Tibial nerve (tissue), 4 donors: ENCODE data around the gene ZNF415. TPM values are rescaled to one million over a fixed set of nuclear protein-coding genes. Genes with fewer than 3 reads are reported as not detected.

Experiments
- DNase-seq, 2 donors: peaks; one replicate each; pipeline ENCODE4 v3.0.0-alpha.2; 2019; ENCODE audit warnings: low spot score in 2 of 2
- H3K27ac ChIP-seq, 4 donors: fragments of 200-600 bp; sonication (generic) in 3 of 4; one replicate each; pipeline ENCODE4 v1.5.1; 2017 to 2019; ENCODE audit warnings: mild to moderate bottlenecking in 1 of 4
- H3K27me3 ChIP-seq, 2 donors: fragments of 200-600 bp; sonication (generic) in 1 of 2; one replicate each; pipeline versions ENCODE4 v1.5.1 to v1.6.0; 2017 to 2019
- H3K36me3 ChIP-seq, 3 donors: fragments of 200-600 bp; sonication (generic); one replicate each; pipeline ENCODE4 v1.5.1; 2018 to 2019
- H3K4me1 ChIP-seq, 4 donors: fragments of 200-600 bp; sonication (generic) in 3 of 4; one replicate each; pipeline ENCODE4 v1.5.1; 2017 to 2019
- H3K4me3 ChIP-seq, 4 donors: fragments of 200-600 bp; sonication (generic) in 3 of 4; one replicate each; pipeline ENCODE4 v1.5.1; 2017 to 2019; ENCODE audit warnings: mild to moderate bottlenecking in 1 of 4, moderate library complexity in 1 of 4
- H3K9me3 ChIP-seq, 4 donors: fragments of 200-600 bp; sonication (generic) in 3 of 4; one replicate each; pipeline ENCODE4 v1.5.1; 2017 to 2019
- CTCF ChIP-seq, 5 experiments: fragments of 200-600 bp in 3 of 5; fragments of 450-650 bp in 2 of 5; sonication (generic) in 3 of 5; IDR thresholded peaks; one replicate each; pipeline ENCODE4 v1.5.1; 2016 to 2019; ENCODE audit warnings: antibody characterized with exemption in 5 of 5, mild to moderate bottlenecking in 3 of 5, moderate library complexity in 2 of 5
- EP300 ChIP-seq, 2 donors: sonication (generic); formaldehyde crosslinking; IDR thresholded peaks; one replicate each; pipeline ENCODE4 v1.6.1; 2017; ENCODE audit warnings: antibody characterized with exemption in 2 of 2, mild to moderate bottlenecking in 1 of 2
- POLR2A ChIP-seq, 2 donors: fragments of 450-650 bp; IDR thresholded peaks; one replicate each; pipeline ENCODE4 v1.6.1; 2017; ENCODE audit warnings: antibody characterized with exemption in 2 of 2, mild to moderate bottlenecking in 2 of 2, moderate library complexity in 2 of 2
- WGBS, 2 donors: methylation state at CpG; one replicate each; pipeline ENCODE4 v1.1.5; 2018; 5-methylcytosine and 5-hydroxymethylcytosine counted together
- total RNA-seq, 4 donors: library from RNA; depleted of rRNA; stranded (reverse); fragments of >200 nt; gene quantifications; one replicate each; pipeline ENCODE4 v1.1.0, GENCODE V29; 2016

Gene ZNF415
- total RNA-seq, 4 donors from 2014 or later: 4.5 to 9.8 (median 5.7) TPM

GRCh38 chr19:53076984-53077383 lies 55.7 kb downstream of the ZNF415 start:
- no peak overlapping the region for H3K27ac ChIP-seq
- 28 to 29% methylated on average over 10 of the region's 10 CpGs for WGBS, 2 donors
- peak in 1 of 2 donors; percentile 16 for DNase-seq
- no peaks in the 10 kb centered on the region for H3K27me3 ChIP-seq
- peaks cover 0 to 99% (median 25%) of the 10 kb centered on the region in 4 donors for H3K9me3 ChIP-seq
- H3K36me3 ChIP-seq: peaks cover 9 to 100% (median 32%) of the 10 kb centered on the region in 3 donors
- TF ChIP-seq POLR2A (IDR thresholded peaks at IDR 0.05) (no peak), EP300 (IDR thresholded peaks at IDR 0.05) (no peak), CTCF (IDR thresholded peaks at IDR 0.05) (peak in 3 of 5 experiments; percentile 13 to 27 (median 16))
- H3K4me1 ChIP-seq: no peaks in the 10 kb centered on the region
- H3K4me3 ChIP-seq: no peak overlapping the region

- Histone ChIP-seq H3K27ac (no peak overlapping the region), H3K4me1 (no peaks in the 10 kb centered on the region)
- WGBS, 2 donors: 94 to 97% methylated on average over 5 of the region's 5 CpGs
These were observed 63.9 kb downstream of the ZNF415 start for GRCh38 chr19:53068834-53069233.

GRCh38 chr19:53068199-53068598 lies 64.5 kb downstream of the ZNF415 start:
- no peak overlapping the region for H3K4me3 ChIP-seq
- peaks cover 0 to 100% (median 56%) of the 10 kb centered on the region in 4 donors for H3K9me3 ChIP-seq
- DNase-seq: no peak
- no peak overlapping the region for H3K27ac ChIP-seq
- H3K36me3 ChIP-seq: peaks cover 14 to 100% (median 45%) of the 10 kb centered on the region in 3 donors
- H3K27me3 ChIP-seq: no peaks in the 10 kb centered on the region
- no peaks in the 10 kb centered on the region for H3K4me1 ChIP-seq
- 94 to 100% methylated on average over 4 of the region's 4 CpGs for WGBS, 2 donors
- TF ChIP-seq POLR2A (IDR thresholded peaks at IDR 0.05) (no peak), CTCF (IDR thresholded peaks at IDR 0.05) (no peak)

More at GRCh38 chr19:53068834-53069233, 63.9 kb downstream of the ZNF415 start:
- H3K4me3 ChIP-seq: no peak overlapping the region
- no peaks in the 10 kb centered on the region for H3K27me3 ChIP-seq
- peaks cover 0 to 100% (median 60%) of the 10 kb centered on the region in 4 donors for H3K9me3 ChIP-seq
- TF ChIP-seq POLR2A (IDR thresholded peaks at IDR 0.05): no peak
- no peak for TF ChIP-seq EP300 (IDR thresholded peaks at IDR 0.05)
- TF ChIP-seq CTCF (IDR thresholded peaks at IDR 0.05): no peak
- DNase-seq: no peak
- peaks cover 17 to 100% (median 51%) of the 10 kb centered on the region in 3 donors for H3K36me3 ChIP-seq

GRCh38 chr19:53057904-53058580 lies 74.7 kb downstream of the ZNF415 start:
- H3K27ac ChIP-seq: no peak overlapping the region
- H3K27me3 ChIP-seq: peaks cover 0 to 4% of the 10 kb centered on the region in 2 donors
- peaks cover 0 to 14% (median 0%) of the 10 kb centered on the region in 3 donors for H3K36me3 ChIP-seq
- TF ChIP-seq EP300 (IDR thresholded peaks at IDR 0.05) (no peak), CTCF (IDR thresholded peaks at IDR 0.05) (no peak), POLR2A (IDR thresholded peaks at IDR 0.05) (no peak)
- 3 to 5% methylated on average over 59 of the region's 59 CpGs for WGBS, 2 donors
- DNase-seq: no peak
- H3K4me1 ChIP-seq: no peaks in the 10 kb centered on the region
- peaks cover 0 to 95% (median 15%) of the 10 kb centered on the region in 4 donors for H3K9me3 ChIP-seq
- H3K4me3 ChIP-seq: no peak overlapping the region

Other genes with a start within 250 kb of the ZNF415 start
- gene ZNF320, start 235.3 kb downstream of the ZNF415 start, total RNA-seq: 10 to 100 TPM in 3 of 4 donors, 1 to 10 TPM in 1; 1.5 to 32.4 (median 20.1) TPM
- gene ZNF888, start 209.5 kb downstream of the ZNF415 start, total RNA-seq: 1 to 10 TPM; 1.9 to 4.6 (median 2.9) TPM
- gene ZNF816, start 170.0 kb downstream of the ZNF415 start, total RNA-seq: 10 to 100 TPM in 3 of 4 donors, 1 to 10 TPM in 1; 3.7 to 23.0 (median 13.5) TPM
- not detected for gene ERVV-1, start 119.0 kb downstream of the ZNF415 start, total RNA-seq
- not detected for gene ERVV-2, start 88.2 kb downstream of the ZNF415 start, total RNA-seq
- gene ZNF160, start 29.5 kb downstream of the ZNF415 start, total RNA-seq: 10 to 100 TPM; 38.9 to 65.7 (median 45.4) TPM
- gene ZNF347, start 26.1 kb upstream of the ZNF415 start, total RNA-seq: 10 to 100 TPM; 13.1 to 21.9 (median 16.2) TPM
- 10 to 100 TPM in 1 of 4 donors, 1 to 10 TPM in 3; 5.4 to 19.6 (median 6.1) TPM for gene ZNF665, start 60.4 kb upstream of the ZNF415 start, total RNA-seq
- gene ZNF677, start 122.0 kb upstream of the ZNF415 start, total RNA-seq: 10 to 100 TPM; 15.1 to 28.2 (median 20.3) TPM
- not detected for gene VN1R2, start 125.4 kb upstream of the ZNF415 start, total RNA-seq
- gene VN1R4, start 134.8 kb upstream of the ZNF415 start, total RNA-seq: not detected
- 10 to 100 TPM in 1 of 4 donors, 1 to 10 TPM in 3; 5.7 to 11.1 (median 7.6) TPM for gene ZNF845, start 200.8 kb upstream of the ZNF415 start, total RNA-seq
- 1 to 10 TPM; 4.2 to 9.6 (median 7.3) TPM for gene ZNF525, start 232.8 kb upstream of the ZNF415 start, total RNA-seq